HG03378 (cell line): ENCODE results near the gene PHACTR2.

ENCODE experiments used
- ATAC-seq: cut with Tn5 transposase; IDR thresholded peaks from one replicate; pipeline ENCODE4 v1.9.1; 2021; ENCODE audit warnings: mild to moderate bottlenecking, moderate library complexity; ENCODE audit not compliant: unreplicated experiment

The PHACTR2 gene

GRCh38 chr6:143674483-143675381 is 3.0 kb upstream of the PHACTR2 start:
- no peak for ATAC-seq

- no peak for ATAC-seq
These were observed 2.3 kb upstream of the PHACTR2 start for GRCh38 chr6:143675382-143675900.

GRCh38 chr6:143675946-143676345 is 1.8 kb upstream of the PHACTR2 start:
- ATAC-seq, result no peak

DNA sequence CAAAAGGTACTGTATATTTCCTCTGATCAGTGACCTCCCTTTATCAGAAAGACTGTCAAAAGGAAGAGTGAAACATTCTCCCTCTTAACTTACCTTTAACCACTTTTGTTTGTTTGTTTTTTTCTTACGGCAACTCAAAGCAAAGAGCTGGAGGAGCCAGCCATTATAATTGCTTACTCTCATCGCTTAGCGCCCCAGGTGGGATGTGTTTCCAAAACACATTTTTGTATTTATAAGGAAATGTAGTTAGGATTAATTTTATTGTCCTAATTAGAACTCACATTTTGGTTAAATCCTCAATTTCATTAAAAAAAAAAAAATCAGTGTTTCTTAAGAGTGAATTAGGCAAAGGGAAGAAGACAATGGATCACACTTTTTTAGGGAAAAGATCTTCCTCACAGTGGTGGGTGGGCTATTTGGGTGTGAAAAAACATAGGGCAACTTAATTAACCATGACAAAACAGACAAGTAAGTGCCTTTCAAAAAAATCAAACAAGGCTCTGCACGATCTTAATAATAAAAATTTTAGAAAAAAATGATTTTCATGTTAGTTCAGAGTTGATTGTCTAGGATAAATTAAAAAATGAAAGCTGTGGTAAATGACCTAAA is 1.2 kb upstream of the PHACTR2 start:
- no peak for ATAC-seq

DNA sequence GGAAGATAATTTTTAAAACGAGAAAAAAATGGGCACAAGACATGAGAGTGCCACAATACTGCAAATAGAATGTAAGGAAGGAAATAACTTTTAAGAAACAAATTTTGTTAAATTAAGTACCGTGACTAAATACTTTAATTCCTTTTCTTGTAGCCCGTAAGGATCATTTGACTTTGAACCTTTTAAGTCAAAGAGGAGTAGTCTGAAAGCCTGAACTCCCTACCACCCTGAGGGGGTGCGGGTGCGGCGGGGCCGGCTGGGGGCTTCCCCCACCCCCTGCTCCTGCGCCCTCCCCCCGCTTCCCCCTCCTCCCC is 231 bp upstream of the PHACTR2 start:
- no peak for ATAC-seq

GRCh38 chr6:143679041-143679440 is 1.3 kb downstream of the PHACTR2 start:
- ATAC-seq, result no peak

GRCh38 chr6:143680141-143680540 is 2.4 kb downstream of the PHACTR2 start:
- no peak for ATAC-seq

DNA sequence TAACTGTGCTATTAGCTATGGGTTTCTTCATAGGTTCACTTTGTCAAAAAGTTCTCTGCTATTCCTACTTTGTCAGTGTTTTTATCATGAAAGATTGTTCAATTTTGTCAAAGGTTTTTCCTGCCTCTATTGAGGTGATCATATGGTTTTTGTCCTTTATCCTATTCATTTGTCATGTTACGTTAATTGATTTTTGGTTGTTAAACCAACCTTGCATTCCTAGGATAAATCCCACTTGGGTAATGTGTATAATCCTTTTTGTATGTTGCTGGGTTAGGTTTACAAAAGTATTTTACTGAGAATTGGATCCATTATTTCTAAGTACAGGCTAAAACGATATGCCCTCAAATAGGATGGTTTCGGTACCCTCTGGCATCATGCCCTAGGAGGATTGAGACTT is 5.0 kb downstream of the PHACTR2 start:
- ATAC-seq, result no peak

GRCh38 chr6:143684486-143684885 is 6.7 kb downstream of the PHACTR2 start:
- ATAC-seq, result no peak

DNA sequence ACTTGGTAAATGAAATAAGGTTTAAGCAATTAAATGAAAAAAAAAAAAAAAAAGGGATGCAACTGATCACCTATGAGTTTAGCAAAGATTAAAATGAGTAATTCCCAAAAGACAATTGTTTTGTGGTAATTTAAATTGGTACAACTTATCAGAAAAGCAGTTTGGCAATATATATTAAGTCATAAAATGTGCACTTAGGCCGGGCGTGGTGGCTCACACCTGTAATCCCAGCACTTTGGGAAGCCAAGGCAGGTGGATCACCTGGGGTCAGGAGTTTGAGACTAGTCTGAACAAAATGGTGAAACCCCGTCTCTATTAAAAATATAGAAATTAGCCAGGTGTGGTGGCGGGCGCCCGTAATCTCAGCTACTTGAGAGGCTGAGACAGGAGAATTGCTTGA is 7.9 kb downstream of the PHACTR2 start:
- ATAC-seq, result no peak

- no peak for ATAC-seq
These were observed 9.8 kb downstream of the PHACTR2 start for GRCh38 chr6:143687591-143687990.

DNA sequence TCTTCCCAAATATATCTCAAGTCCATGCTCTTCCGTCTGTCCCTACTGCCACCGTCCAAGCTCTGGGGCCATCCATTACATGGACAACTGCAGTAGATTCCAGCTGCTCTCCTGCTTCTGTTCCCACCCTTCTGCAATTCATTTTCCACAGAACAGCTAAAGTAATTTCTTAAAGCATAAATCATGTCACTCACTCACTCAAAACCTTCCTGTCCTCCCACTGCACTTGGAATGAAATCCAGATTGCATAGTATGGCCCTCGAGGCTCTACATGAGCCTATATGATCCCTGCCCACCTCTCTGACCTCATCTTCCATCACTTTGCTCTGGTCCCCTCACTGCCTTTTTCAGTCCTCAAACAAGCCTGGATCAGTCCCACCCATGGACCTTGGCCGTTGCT is 10.9 kb downstream of the PHACTR2 start:
- no peak for ATAC-seq

- no peak for ATAC-seq
These were observed 12.1 kb downstream of the PHACTR2 start for GRCh38 chr6:143689852-143690251.

DNA sequence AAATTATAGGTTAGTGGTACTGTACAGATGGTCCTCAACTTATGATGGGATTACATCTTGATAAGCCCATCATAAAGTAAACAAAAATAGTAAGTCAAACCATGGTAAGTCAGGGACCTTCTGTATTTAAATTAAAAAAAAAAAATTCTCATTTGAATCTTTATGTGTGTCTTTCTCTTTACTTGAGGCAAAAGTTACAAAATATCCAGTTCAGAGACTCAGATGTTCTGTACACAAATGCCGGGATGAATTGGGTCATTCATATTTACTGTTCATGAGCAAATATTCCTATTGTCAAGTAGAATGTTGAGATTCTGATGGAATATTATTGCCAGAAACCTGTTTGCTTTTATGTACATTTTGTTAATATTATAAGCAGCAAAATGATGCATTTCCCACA is 13.4 kb downstream of the PHACTR2 start:
- ATAC-seq, result no peak

DNA sequence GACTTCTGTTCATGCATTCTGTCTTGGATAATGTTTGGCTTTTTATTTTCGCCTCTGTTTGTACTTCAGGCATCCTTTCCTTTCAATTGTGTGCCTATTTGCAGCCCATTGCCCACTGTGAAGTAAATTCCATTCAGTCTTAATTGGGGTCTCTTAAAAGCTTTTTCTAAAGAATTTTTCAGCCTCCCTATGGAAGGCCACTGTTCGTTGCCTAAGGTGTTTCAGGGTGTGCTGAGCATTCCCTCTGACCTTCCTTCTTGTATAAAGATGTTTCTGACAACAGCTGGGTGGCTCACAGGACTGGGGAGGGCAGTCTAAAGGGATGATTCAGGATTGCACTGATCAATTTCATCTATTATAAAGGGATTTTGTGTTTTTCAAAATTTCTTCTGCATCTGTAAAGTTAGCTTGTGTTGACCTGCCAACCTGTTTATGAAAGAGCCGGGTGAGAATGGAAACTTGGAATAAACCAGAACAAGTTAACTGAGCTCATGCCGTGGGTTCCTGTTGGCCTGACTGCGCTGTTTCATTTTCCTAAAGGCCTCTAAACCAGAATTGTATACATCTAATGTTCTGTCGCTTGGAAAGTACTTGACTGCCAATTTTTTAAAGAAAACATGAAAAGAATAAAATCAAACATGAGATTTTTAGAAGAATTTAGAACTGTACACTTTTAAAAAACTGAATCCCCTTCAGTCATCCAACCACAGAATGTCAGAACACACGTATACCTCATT is 14.3 kb downstream of the PHACTR2 start:
- no peak for ATAC-seq

- ATAC-seq, result no peak
These were observed 14.9 kb downstream of the PHACTR2 start for GRCh38 chr6:143692696-143693095.

DNA sequence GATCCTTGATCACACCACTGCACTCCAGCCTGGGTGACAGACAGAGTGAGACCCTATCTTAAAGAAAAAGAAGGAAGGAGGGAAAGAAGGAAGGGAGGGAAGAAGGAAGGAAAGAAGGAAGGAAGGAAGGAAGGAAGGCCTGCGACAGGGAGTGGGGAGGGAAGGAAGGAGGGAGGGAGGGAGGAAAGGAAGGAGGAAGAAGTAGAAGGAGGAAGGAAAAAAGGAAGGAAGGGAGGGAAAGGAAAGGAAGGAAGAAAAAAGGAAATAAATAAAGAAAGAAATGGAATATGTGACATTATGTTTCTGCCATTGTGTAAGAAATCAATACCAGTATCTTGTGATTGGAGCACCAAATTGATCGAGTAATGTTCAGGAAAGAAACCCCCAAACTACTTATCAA is 16.2 kb downstream of the PHACTR2 start:
- no peak for ATAC-seq

GRCh38 chr6:143694560-143694959 is 16.8 kb downstream of the PHACTR2 start:
- ATAC-seq, result no peak

DNA sequence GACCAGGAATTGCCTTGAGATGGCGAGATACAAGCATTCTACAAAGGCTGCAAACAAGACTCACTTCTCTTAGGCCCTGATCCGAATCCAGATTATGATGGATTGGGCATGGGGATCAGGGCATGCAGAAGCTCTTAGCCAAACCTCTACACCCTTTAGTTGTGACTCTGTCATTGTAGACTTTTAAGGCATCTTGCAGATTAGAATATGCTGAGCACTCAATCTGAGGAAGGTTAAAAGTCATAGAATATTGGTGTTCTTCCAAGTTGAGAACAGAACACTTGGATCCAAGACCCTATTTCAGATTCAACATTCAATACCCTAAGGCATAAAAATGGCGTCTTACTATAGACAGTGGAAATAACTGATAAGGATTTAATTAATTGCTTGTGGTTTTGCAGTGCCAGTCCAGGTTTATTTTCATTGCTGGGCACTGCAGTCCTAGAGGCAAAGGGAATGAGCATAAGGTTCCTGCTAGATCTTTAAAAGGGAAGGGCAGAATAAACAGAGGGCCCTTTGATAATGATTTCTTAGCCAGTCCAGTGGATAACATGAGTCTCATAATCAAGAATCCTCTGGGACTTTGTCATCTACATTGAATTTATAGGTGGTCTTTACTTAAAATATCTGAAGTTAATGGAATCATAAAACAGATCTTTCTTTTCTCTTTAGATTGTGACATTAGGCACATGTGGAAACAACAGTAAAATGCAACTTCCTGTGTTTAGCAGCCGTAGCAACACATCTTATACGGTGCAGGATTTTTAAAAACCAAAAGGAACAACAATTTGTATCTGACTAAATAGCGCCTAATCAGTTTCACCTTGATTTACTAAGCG is 17.6 kb downstream of the PHACTR2 start:
- no peak for ATAC-seq

- no peak for ATAC-seq
These were observed 18.4 kb downstream of the PHACTR2 start for GRCh38 chr6:143695969-143696663.
